Endothelial cell of umbilical vein (primary cell): ENCODE results near the gene ANKRD31. TPM values are rescaled to one million over a fixed set of nuclear protein-coding genes. Genes with fewer than 3 reads are reported as not detected.

Experiments used
- BruUV-seq: library from RNA; stranded (reverse); fragments of 400-500 nt; replicated peaks from 2 replicates; lab custom pipeline; 2021; lab: Mats Ljungman, UMichigan
- CTCF ChIA-PET: fragments of 300-600, 350-600 bp; sonication (Branson Sonifier 250); formaldehyde crosslinking; loops from one replicate; lab custom pipeline; 2021; ENCODE audit warnings: antibody characterized with exemption, inconsistent platforms; lab: Charles Lee
- POLR2A ChIA-PET: fragments of 300-600, 350-600 bp; sonication (Branson Sonifier 250); formaldehyde crosslinking; loops from one replicate; lab custom pipeline; 2021; ENCODE audit warnings: antibody characterized with exemption, inconsistent platforms; lab: Charles Lee
- DNase-seq: peaks from one replicate; pipeline ENCODE4 v3.0.0-alpha.2; 2011; ENCODE audit warnings: low read depth, low spot score
- FAIRE-seq: peaks from 2 replicates; lab custom pipeline; 2011; peaks lifted over from hg19 to GRCh38; lab: Jason Lieb, UNC
- H2AFZ ChIP-seq: 2 replicates; pipeline ENCODE4 v1.6.0; 2012; ENCODE audit warnings: low read depth, low read length, control low read depth, inconsistent platforms
- H3K27ac ChIP-seq: 2 replicates; pipeline ENCODE4 v1.5.1; 2011; ENCODE audit warnings: low read depth, mild to moderate bottlenecking, control low read depth, low read length, moderate library complexity; ENCODE audit not compliant: insufficient read depth
- H3K27me3 ChIP-seq, 2 experiments: 2 replicates each; pipeline versions ENCODE4 v1.6.0 to v1.6.1; 2011; ENCODE audit warnings: low read length in 2 of 2, mixed read lengths in 1 of 2; ENCODE audit not compliant: control insufficient read depth in 2 of 2, insufficient read depth in 2 of 2
- H3K36me3 ChIP-seq, 2 experiments: 2 replicates in 1 of 2; 3 replicates in 1 of 2; pipeline ENCODE4 v1.5.1; 2011; ENCODE audit warnings: low read length in 2 of 2, mild to moderate bottlenecking in 1 of 2, moderate library complexity in 1 of 2; ENCODE audit not compliant: control insufficient read depth in 2 of 2, insufficient read depth in 2 of 2; ENCODE audit errors: extremely low read depth in 1 of 2
- H3K4me1 ChIP-seq: 3 replicates; pipeline ENCODE4 v1.5.1; 2011; ENCODE audit warnings: mild to moderate bottlenecking, low read length; ENCODE audit not compliant: control insufficient read depth, insufficient read depth; ENCODE audit errors: extremely low read depth
- H3K4me2 ChIP-seq: 2 replicates; pipeline ENCODE4 v1.6.1; 2011; ENCODE audit warnings: low read length, control low read depth, mixed read lengths; ENCODE audit not compliant: insufficient read depth
- H3K4me3 ChIP-seq, 3 experiments: fragments of 200-600 bp in 1 of 3; sonication (generic), shearing (Covaris generic) in 1 of 3; replicated peaks in 1 of 3; 2 replicates each; pipeline ENCODE4 v1.5.1; 2011 to 2016; ENCODE audit warnings: control low read depth in 3 of 3, low read length in 3 of 3, mild to moderate bottlenecking in 2 of 3, inconsistent platforms in 1 of 3, low read depth in 1 of 3, moderate library complexity in 1 of 3; ENCODE audit not compliant: insufficient read depth in 1 of 3
- H3K79me2 ChIP-seq: 2 replicates; pipeline ENCODE4 v1.6.0; 2012; ENCODE audit warnings: low read length, inconsistent platforms; ENCODE audit not compliant: control insufficient read depth, insufficient read depth
- H3K9ac ChIP-seq: replicated peaks from 2 replicates; pipeline ENCODE3; 2011; ENCODE audit warnings: low read length, control low read depth; ENCODE audit not compliant: insufficient read depth; ENCODE audit errors: extremely low read depth
- H3K9me1 ChIP-seq: replicated peaks from 3 replicates; pipeline ENCODE4 v1.6.0; 2011; ENCODE audit warnings: mild to moderate bottlenecking, low read length; ENCODE audit not compliant: control insufficient read depth, insufficient read depth; ENCODE audit errors: extremely low read depth
- H3K9me3 ChIP-seq: replicated peaks from 2 replicates; pipeline ENCODE4 v1.5.1; 2012; ENCODE audit warnings: low read length, inconsistent platforms; ENCODE audit not compliant: control insufficient read depth, insufficient read depth
- H4K20me1 ChIP-seq: replicated peaks from 2 replicates; pipeline ENCODE3; 2011; ENCODE audit warnings: mild to moderate bottlenecking, low read length; ENCODE audit not compliant: control insufficient read depth, insufficient read depth; ENCODE audit errors: extremely low read depth
- CTCF ChIP-seq, 2 donors: IDR thresholded peaks; 1 replicate in 1 of 2; 2 replicates in 1 of 2; pipeline ENCODE4 v1.5.1; 2011; ENCODE audit warnings: low read length in 2 of 2, mild to moderate bottlenecking in 2 of 2, moderate library complexity in 2 of 2, control low read depth in 1 of 2, inconsistent platforms in 1 of 2, low read depth in 1 of 2; ENCODE audit not compliant: insufficient read depth in 1 of 2; ENCODE audit errors: extremely low read depth in 1 of 2
- EZH2 ChIP-seq: IDR thresholded peaks from 2 replicates; pipeline ENCODE4 v1.6.1; 2012; ENCODE audit warnings: borderline replicate concordance, low read depth, mild to moderate bottlenecking, moderate library complexity, low read length, inconsistent platforms; ENCODE audit not compliant: severe bottlenecking
- FOS ChIP-seq: IDR thresholded peaks from 2 replicates; pipeline ENCODE4 v1.6.1; 2011; ENCODE audit warnings: mild to moderate bottlenecking, low read length, moderate library complexity, borderline replicate concordance; ENCODE audit not compliant: insufficient read depth
- GATA2 ChIP-seq: IDR thresholded peaks from 2 replicates; pipeline ENCODE4 v1.7.0; 2011; ENCODE audit warnings: low read depth, mild to moderate bottlenecking, moderate library complexity, mixed read lengths, low read length; ENCODE audit not compliant: insufficient read length, insufficient read depth
- JUN ChIP-seq: IDR thresholded peaks from 2 replicates; pipeline ENCODE4 v1.6.1; 2011; ENCODE audit warnings: borderline replicate concordance, low read depth; ENCODE audit not compliant: insufficient read length, insufficient read depth
- MAX ChIP-seq: IDR thresholded peaks from 2 replicates; pipeline ENCODE4 v1.6.1; 2011; ENCODE audit not compliant: insufficient read depth, insufficient read length
- MYC ChIP-seq: IDR thresholded peaks from one replicate; pipeline ENCODE4 v1.6.1; 2011; ENCODE audit warnings: mild to moderate bottlenecking, low read depth, low read length
- POLR2A ChIP-seq: IDR thresholded peaks from 2 replicates; pipeline ENCODE4 v1.6.1; 2012; ENCODE audit warnings: low read depth, mild to moderate bottlenecking, control low read depth, low read length
- POLR2AphosphoS5 ChIP-seq: IDR thresholded peaks from 2 replicates; pipeline ENCODE4 v1.6.1; 2012; ENCODE audit warnings: low read depth, mild to moderate bottlenecking, control low read depth, low read length, moderate library complexity; ENCODE audit not compliant: insufficient read depth
- dilution Hi-C: fragments of 300-500 bp; cut with MboI; formaldehyde crosslinking; loops from one replicate; pipeline ENCODE4 v1.15.0; 2019; ENCODE audit warnings: low sequenced_read_pairs; ENCODE audit not compliant: extremely low pct_ligation_motif_present
- intact Hi-C: fragments of 100-400 bp; cut with micrococcal nuclease; formaldehyde crosslinking; loops from one replicate; pipeline ENCODE4 v1.10.0; 2022
- polyA plus RNA-seq, 4 experiments: library from polyadenylated mRNA; depleted of rRNA in 3 of 4; stranded (reverse) in 3 of 4; unstranded in 1 of 4; fragments of >200 nt; gene quantifications; 2 replicates each; pipeline versions ENCODE4 v1.2.1 to v1.2.3, GENCODE V29; 2011 to 2012; ENCODE audit warnings: missing spikeins in 1 of 4
- total RNA-seq: library from RNA; stranded (reverse); gene quantifications from 2 replicates; pipeline ENCODE4 v1.2.3, GENCODE V29; 2021

The ANKRD31 gene
- total and polyA plus RNA-seq, 2 donors (not counting 3 experiments of a cell fraction or from before 2014, with no cell fraction given) = not detected

- no peaks in the 10 kb centered on the region for H3K9me1 ChIP-seq
- no peaks in the 10 kb centered on the region for H3K4me1 ChIP-seq
- no peaks in the 10 kb centered on the region for H4K20me1 ChIP-seq
- peaks cover 0 to 2% of the 10 kb centered on the region in 2 experiments for H3K27me3 ChIP-seq
- no TSS peak for BruUV-seq
- no peak overlapping the region for H2AFZ ChIP-seq
- H3K4me2 ChIP-seq = no peak overlapping the region
- no peaks in the 10 kb centered on the region for H3K36me3 ChIP-seq
- H3K27ac ChIP-seq = no peak overlapping the region
- TF ChIP-seq POLR2A = no peak
- TF ChIP-seq FOS = no peak
- TF ChIP-seq CTCF (IDR thresholded peaks at IDR 0.05; ENCODE audit: extremely low read depth in 1 of 2, insufficient read depth in 1 of 2, low read depth in 1 of 2, low read length in 2 of 2) = no peak
- TF ChIP-seq EZH2 = no peak
- TF ChIP-seq GATA2 = no peak
- TF ChIP-seq MAX = no peak
- no peak for TF ChIP-seq MYC
- TF ChIP-seq JUN = no peak
- no peak for TF ChIP-seq POLR2AphosphoS5
- DNase-seq (no peak), FAIRE-seq (no peak)
- intact Hi-C loops (no loop called here), dilution Hi-C loops (no loop called here)
- ChIA-PET POLR2A (no interaction called here), CTCF (interaction anchor here (1.2 to 1.6 kb wide), 4 partner anchors 9 to 1103 kb away, joined by 3 read pairs; no protein-coding TSS in a partner anchor)
- H3K4me3 ChIP-seq = no peak overlapping the region
- H3K79me2 ChIP-seq = no peaks in the 10 kb centered on the region
- H3K9me3 ChIP-seq = no peaks in the 10 kb centered on the region
- no peak overlapping the region for H3K9ac ChIP-seq
Observed at GRCh38 chr5:75072061-75072460, 164.6 kb downstream of the ANKRD31 start.
